K562 (cell line): Measurements from ENCODE around the gene SETD1B. TPM values are rescaled to one million over a fixed set of nuclear protein-coding genes. Genes with fewer than 3 reads are reported as not detected.

Experiments
- ATF3 ChIP-seq, 2 experiments: fragments of 450-650 bp in 1 of 2; sonication (generic) in 1 of 2; formaldehyde crosslinking in 1 of 2; IDR thresholded peaks in 1 of 2; conservative IDR thresholded peaks in 1 of 2; 2 replicates each; pipeline versions ENCODE4 v1.6.1 to v1.8.1; 2016 to 2023; ENCODE audit warnings: mild to moderate bottlenecking in 2 of 2, moderate library complexity in 2 of 2, inconsistent platforms in 1 of 2, missing genetic modification reagents in 1 of 2
- CBFB ChIP-seq: sonication (generic); formaldehyde crosslinking; IDR thresholded peaks from 2 replicates; pipeline ENCODE4 v1.4.0; 2020; ENCODE audit warnings: mild to moderate bottlenecking, missing genetic modification reagents
- CC2D1A ChIP-seq: fragments of 450-650 bp; IDR thresholded peaks from 2 replicates; pipeline ENCODE4 v1.6.1; 2017; ENCODE audit warnings: mild to moderate bottlenecking
- GTF2F1 ChIP-seq: IDR thresholded peaks from 2 replicates; pipeline ENCODE4 v1.6.1; 2011; ENCODE audit warnings: low read depth, low read length, improper control_type of control experiment
- HDAC2 ChIP-seq: fragments of 450-650 bp; IDR thresholded peaks from 2 replicates; pipeline ENCODE4 v1.6.1; 2016; ENCODE audit warnings: mild to moderate bottlenecking
- HES1 ChIP-seq: fragments of 450-650 bp; IDR thresholded peaks from 2 replicates; pipeline ENCODE4 v1.6.1; 2016; ENCODE audit warnings: low read depth, mild to moderate bottlenecking, moderate library complexity
- ID3 ChIP-seq, 2 experiments: fragments of 250-450 bp in 1 of 2; fragments of 450-650 bp in 1 of 2; sonication (Bioruptor Pico) in 1 of 2; IDR thresholded peaks; 2 replicates each; pipeline versions ENCODE4 v1.6.1 to v1.8.0; 2016 to 2021; ENCODE audit warnings: mild to moderate bottlenecking in 2 of 2, moderate library complexity in 2 of 2, missing compliant biosample characterization in 1 of 2, missing genetic modification characterization in 1 of 2
- MAX ChIP-seq: sonication (generic); formaldehyde crosslinking; IDR thresholded peaks from 2 replicates; pipeline ENCODE4 v1.9.0; 2022; ENCODE audit warnings: mild to moderate bottlenecking, missing genetic modification reagents
- MCM2 ChIP-seq: fragments of 450-650 bp; IDR thresholded peaks from 2 replicates; pipeline ENCODE4 v1.6.1; 2017; ENCODE audit warnings: low read depth, mild to moderate bottlenecking
- MYNN ChIP-seq, 2 experiments: sonication (generic); formaldehyde crosslinking in 1 of 2; IDR thresholded peaks; 2 replicates each; pipeline versions ENCODE4 v1.5.0 to v1.6.1; 2016 to 2020; ENCODE audit warnings: antibody characterized with exemption in 1 of 2, missing genetic modification reagents in 1 of 2
- PHTF2 ChIP-seq: fragments of 250-450 bp; sonication (Bioruptor Pico); IDR thresholded peaks from 2 replicates; pipeline ENCODE4 v1.5.0; 2021; ENCODE audit warnings: mild to moderate bottlenecking
- PYGO2 ChIP-seq: fragments of 450-650 bp; IDR thresholded peaks from 2 replicates; pipeline ENCODE4 v1.6.1; 2016; ENCODE audit warnings: mild to moderate bottlenecking, missing genetic modification characterization, moderate library complexity, missing compliant biosample characterization
- RFX5 ChIP-seq: IDR thresholded peaks from 2 replicates; pipeline ENCODE4 v1.6.1; 2011; ENCODE audit warnings: low read depth, mild to moderate bottlenecking, improper control_type of control experiment, low read length
- SETDB1 ChIP-seq: IDR thresholded peaks from one replicate; pipeline ENCODE4 v1.6.1; 2012; ENCODE audit warnings: low read length, control low read depth, inconsistent platforms
- TCFL5 ChIP-seq: fragments of 250-450 bp; sonication (Bioruptor Pico); conservative IDR thresholded peaks from 2 replicates; pipeline ENCODE4 v1.6.1; 2021; ENCODE audit warnings: mild to moderate bottlenecking, moderate library complexity, matching md5 sums
- ZNF24 ChIP-seq: fragments of 450-650 bp; IDR thresholded peaks from 2 replicates; pipeline ENCODE4 v1.6.1; 2016
- polyA plus RNA-seq, 8 experiments: library from polyadenylated mRNA; depleted of rRNA in 4 of 8; stranded (reverse) in 5 of 8; unstranded in 3 of 8; fragments of >200 nt; fragmentation: Nextera tagmentation in 2 of 8; fragmentation: Illumina TruSeq in 1 of 8; extraction: Ambion mirVana in 2 of 8; extraction: Trizol in 1 of 8; gene quantifications; 2 replicates each; pipeline versions ENCODE4 v1.2.1 to v1.2.3, GENCODE V29; 2011 to 2014; ENCODE audit warnings: inconsistent platforms in 1 of 8, missing spikeins in 1 of 8
- total RNA-seq, 7 experiments: library from RNA; depleted of rRNA in 6 of 7; stranded (reverse); fragments of >200 nt in 6 of 7; fragmentation: Illumina TruSeq in 2 of 7; extraction: Trizol in 2 of 7; gene quantifications; 2 replicates each; pipeline versions ENCODE4 v1.2.1 to v1.2.3, GENCODE V29; 2011 to 2021; ENCODE audit warnings: low replicate concordance in 1 of 7
- TF ChIP-seq, protein P1 (sequence below): fragments of 250-450 bp; sonication (Bioruptor Pico); IDR thresholded peaks from 2 replicates; pipeline ENCODE4 v1.5.0; 2020; ENCODE audit warnings: mild to moderate bottlenecking, borderline replicate concordance
- TF ChIP-seq, protein P2 (sequence below): fragments of 450-650 bp; conservative IDR thresholded peaks from 2 replicates; pipeline ENCODE4 v1.6.1; 2016; ENCODE audit warnings: missing genetic modification characterization, low read depth, mild to moderate bottlenecking, missing compliant biosample characterization, moderate library complexity

Gene SETD1B
- total and polyA plus RNA-seq, 9 of the 15 experiments (the other 6 are each of a cell fraction or from before 2014, with no cell fraction given): 0.48 to 26.6 (median 2.3) TPM

- TF ChIP-seq MAX (CRISPR knock-in tag) (peak; percentile 73), MCM2 (no peak), RFX5 (no peak), SETDB1 (no peak), GTF2F1 (no peak), PYGO2 (tag) (no peak), ZNF24 (no peak), HES1 (peak; percentile 15; the same call in 1 of the 2 replicates), PHTF2 (CRISPR knock-in tag) (no peak), ATF3 (IDR thresholded peaks at IDR 0.05) (no peak), ATF3 (CRISPR knock-in tag; conservative IDR thresholded peaks at IDR 0.05) (no peak), MYNN (IDR thresholded peaks at IDR 0.05) (peak; percentile 69; the same call in 1 of the 2 replicates), MYNN (CRISPR knock-in tag; IDR thresholded peaks at IDR 0.05) (no peak), ID3 (CRISPR knock-in tag; IDR thresholded peaks at IDR 0.05) (no peak), ID3 (tag; IDR thresholded peaks at IDR 0.05) (no peak), CC2D1A (no peak), TCFL5 (CRISPR knock-in tag) (no peak), CBFB (CRISPR knock-in tag) (no peak), HDAC2 (peak; percentile 63)
- TF ChIP-seq, protein P1, sequence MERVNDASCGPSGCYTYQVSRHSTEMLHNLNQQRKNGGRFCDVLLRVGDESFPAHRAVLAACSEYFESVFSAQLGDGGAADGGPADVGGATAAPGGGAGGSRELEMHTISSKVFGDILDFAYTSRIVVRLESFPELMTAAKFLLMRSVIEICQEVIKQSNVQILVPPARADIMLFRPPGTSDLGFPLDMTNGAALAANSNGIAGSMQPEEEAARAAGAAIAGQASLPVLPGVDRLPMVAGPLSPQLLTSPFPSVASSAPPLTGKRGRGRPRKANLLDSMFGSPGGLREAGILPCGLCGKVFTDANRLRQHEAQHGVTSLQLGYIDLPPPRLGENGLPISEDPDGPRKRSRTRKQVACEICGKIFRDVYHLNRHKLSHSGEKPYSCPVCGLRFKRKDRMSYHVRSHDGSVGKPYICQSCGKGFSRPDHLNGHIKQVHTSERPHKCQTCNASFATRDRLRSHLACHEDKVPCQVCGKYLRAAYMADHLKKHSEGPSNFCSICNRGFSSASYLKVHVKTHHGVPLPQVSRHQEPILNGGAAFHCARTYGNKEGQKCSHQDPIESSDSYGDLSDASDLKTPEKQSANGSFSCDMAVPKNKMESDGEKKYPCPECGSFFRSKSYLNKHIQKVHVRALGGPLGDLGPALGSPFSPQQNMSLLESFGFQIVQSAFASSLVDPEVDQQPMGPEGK: no peak
- TF ChIP-seq, protein P2, sequence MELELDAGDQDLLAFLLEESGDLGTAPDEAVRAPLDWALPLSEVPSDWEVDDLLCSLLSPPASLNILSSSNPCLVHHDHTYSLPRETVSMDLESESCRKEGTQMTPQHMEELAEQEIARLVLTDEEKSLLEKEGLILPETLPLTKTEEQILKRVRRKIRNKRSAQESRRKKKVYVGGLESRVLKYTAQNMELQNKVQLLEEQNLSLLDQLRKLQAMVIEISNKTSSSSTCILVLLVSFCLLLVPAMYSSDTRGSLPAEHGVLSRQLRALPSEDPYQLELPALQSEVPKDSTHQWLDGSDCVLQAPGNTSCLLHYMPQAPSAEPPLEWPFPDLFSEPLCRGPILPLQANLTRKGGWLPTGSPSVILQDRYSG: no peak
These were observed 35.5 kb downstream of the SETD1B start (continued) for GRCh38 chr12:121839106-121839992.
